Spleen (tissue), 11 donors: ENCODE measurements around the gene NHERF2. TPM values are rescaled to one million over a fixed set of nuclear protein-coding genes. Genes with fewer than 3 reads are reported as not detected.

Experiments used
- DNase-seq: peaks from one replicate; pipeline ENCODE4 v3.0.0-alpha.2; 2020
- H3K27ac ChIP-seq, 8 donors: fragments of 200-600 bp; sonication (generic) in 7 of 8; 1 replicate in 4 of 8; 2 replicates in 4 of 8; pipeline versions ENCODE4 v1.5.0 to v1.8.0; 2016 to 2021; ENCODE audit warnings: inconsistent platforms in 4 of 8, mild to moderate bottlenecking in 4 of 8, moderate library complexity in 1 of 8
- H3K27me3 ChIP-seq, 7 donors: fragments of 200-600 bp; sonication (generic) in 6 of 7; replicated peaks in 1 of 7; 1 replicate in 4 of 7; 2 replicates in 3 of 7; pipeline versions ENCODE4 v1.5.0 to v1.8.0; 2016 to 2021; ENCODE audit warnings: inconsistent platforms in 3 of 7, mild to moderate bottlenecking in 1 of 7
- H3K36me3 ChIP-seq, 6 donors: fragments of 200-600 bp; sonication (generic) in 5 of 6; 1 replicate in 4 of 6; 2 replicates in 2 of 6; pipeline versions ENCODE4 v1.5.0 to v1.8.0; 2016 to 2021; ENCODE audit warnings: inconsistent platforms in 2 of 6
- H3K4me1 ChIP-seq, 6 donors: fragments of 200-600 bp; sonication (generic) in 5 of 6; 1 replicate in 3 of 6; 2 replicates in 3 of 6; pipeline versions ENCODE4 v1.5.0 to v1.8.0; 2016 to 2021; ENCODE audit warnings: inconsistent platforms in 3 of 6
- H3K4me3 ChIP-seq, 8 donors: fragments of 200-600 bp; sonication (generic) in 7 of 8; 1 replicate in 4 of 8; 2 replicates in 4 of 8; pipeline versions ENCODE4 v1.5.0 to v1.8.0; 2016 to 2021; ENCODE audit warnings: inconsistent platforms in 4 of 8, mild to moderate bottlenecking in 4 of 8, moderate library complexity in 2 of 8
- H3K9me3 ChIP-seq, 8 donors: fragments of 200-600 bp; sonication (generic) in 7 of 8; 1 replicate in 4 of 8; 2 replicates in 4 of 8; pipeline versions ENCODE4 v1.5.0 to v1.8.0; 2016 to 2021; ENCODE audit warnings: inconsistent platforms in 4 of 8
- CTCF ChIP-seq, 11 experiments: fragments of 200-600 bp in 7 of 11; fragments of 450-650 bp in 4 of 11; sonication (generic) in 4 of 11; IDR thresholded peaks in 8 of 11; conservative IDR thresholded peaks in 3 of 11; 1 replicate in 7 of 11; 2 replicates in 4 of 11; pipeline versions ENCODE4 v1.4.0 to v1.8.0; 2016 to 2021; ENCODE audit warnings: antibody characterized with exemption in 11 of 11, inconsistent platforms in 4 of 11, mild to moderate bottlenecking in 1 of 11
- POLR2A ChIP-seq, 3 donors: fragments of 450-650 bp; IDR thresholded peaks; one replicate each; pipeline ENCODE4 v1.5.1; 2017; ENCODE audit warnings: antibody characterized with exemption in 3 of 3, mild to moderate bottlenecking in 1 of 3
- POLR2AphosphoS5 ChIP-seq, 3 donors: sonication (generic); formaldehyde crosslinking; IDR thresholded peaks; one replicate each; pipeline ENCODE4 v1.5.1; 2017; ENCODE audit warnings: antibody characterized with exemption in 3 of 3
- WGBS, 5 donors: extraction: QIAGEN DNeasy Blood & Tissue Kit in 3 of 5; methylation state at CpG; one replicate each; pipeline versions ENCODE4 v1.1.5 to v1.1.7; 2013 to 2018; 5-methylcytosine and 5-hydroxymethylcytosine counted together
- intact Hi-C: fragments of 100-400 bp; cut with DNase I; formaldehyde crosslinking; loops from one replicate; pipeline ENCODE4 v1.15.0; 2023; ENCODE audit warnings: low total_unique reads
- polyA plus RNA-seq, 3 donors: library from polyadenylated mRNA; stranded (reverse); fragments of 200-250 nt; gene quantifications; one replicate each; pipeline ENCODE4 v1.2.1, GENCODE V29; 2013
- total RNA-seq, 7 donors: library from RNA; depleted of rRNA in 3 of 7; stranded (reverse); fragments of >200 nt in 3 of 7; fragmentation: NEBNext Ultra II Directional in 4 of 7; extraction: Animal tissue kit (Norgen Biotek cat#: 25700) in 4 of 7; gene quantifications; one replicate each; pipeline versions ENCODE4 v1.1.0 to v1.2.1, GENCODE V29; 2016 to 2021
- donor health status: healthy with polysubstance abuse.
- donor health status: DM: no; HTN: no; CAD: no; lungs with moderate emphysema.
- donor health status: DM: no; HTN: no; CAD: no.
- donor health status: Bipolar disorder and iron deficiency.
- donor health status: healthy.
- donor health status: DM: no; HTN: no; CAD: no.
- donor health status: DM: yes; HTN: yes; CAD: no.

NHERF2 gene
- total and polyA plus RNA-seq, 10 donors, result 62.4 to 218 (median 112) TPM

- Histone ChIP-seq H3K4me3 (peak overlapping the region in 1 of 8 donors; percentile 30), H3K9me3 (no peaks in the 10 kb centered on the region), H3K36me3 (peaks cover 0 to 23% (median 0%) of the 10 kb centered on the region in 6 donors), H3K4me1 (peaks cover 60 to 95% (median 84%) of the 10 kb centered on the region in 6 donors), H3K27me3 (no peaks in the 10 kb centered on the region), H3K27ac (peak overlapping the region; percentile 33 to 81 (median 64))
- DNase-seq, result no peak
- WGBS, 5 donors, result 61 to 78% (median 72%) methylated on average over 18 to 22 of the region's 22 CpGs
- intact Hi-C loops, result no loop called here
- TF ChIP-seq CTCF (IDR thresholded peaks at IDR 0.05 in 8 of 11, conservative IDR thresholded peaks at IDR 0.05 in 3 of 11) (no peak), POLR2AphosphoS5 (IDR thresholded peaks at IDR 0.05) (no peak)
These were observed 17.8 kb downstream of the NHERF2 start for GRCh38 chr16:2044541-2044940.

GRCh38 chr16:2045965-2046892 lies 19.5 kb downstream of the NHERF2 start:
- intact Hi-C loops, result no loop called here
- Histone ChIP-seq H3K27me3 (no peaks in the 10 kb centered on the region), H3K27ac (peak overlapping the region; percentile 1 to 92 (median 82)), H3K4me3 (peak overlapping the region in 3 of 8 donors; percentile 70 to 99 (median 92)), H3K4me1 (peaks cover 44 to 86% (median 71%) of the 10 kb centered on the region in 6 donors), H3K36me3 (peaks cover 0 to 28% (median 10%) of the 10 kb centered on the region in 6 donors), H3K9me3 (no peaks in the 10 kb centered on the region)
- no peak for TF ChIP-seq CTCF (IDR thresholded peaks at IDR 0.05 in 8 of 11, conservative IDR thresholded peaks at IDR 0.05 in 3 of 11)
- TF ChIP-seq POLR2A (IDR thresholded peaks at IDR 0.05), result no peak
- no peak for TF ChIP-seq POLR2AphosphoS5 (IDR thresholded peaks at IDR 0.05)
- WGBS, 5 donors, result 73 to 85% (median 83%) methylated on average over 20 to 21 of the region's 21 CpGs
- no peak for DNase-seq

- peaks cover 42 to 79% (median 68%) of the 10 kb centered on the region in 6 donors for H3K4me1 ChIP-seq
- TF ChIP-seq POLR2AphosphoS5 (IDR thresholded peaks at IDR 0.05), result peak in 2 of 3 donors; percentile 58 to 80
- no peak for TF ChIP-seq POLR2A (IDR thresholded peaks at IDR 0.05)
- TF ChIP-seq CTCF (IDR thresholded peaks at IDR 0.05 in 8 of 11, conservative IDR thresholded peaks at IDR 0.05 in 3 of 11), result peak in 1 of 11 experiments; percentile 35
- DNase-seq, result no peak
- peak overlapping the region; percentile 70 to 99 (median 90) for H3K4me3 ChIP-seq
- 20 to 29% (median 26%) methylated on average over 7 to 8 of the region's 8 CpGs for WGBS, 5 donors
- peak overlapping the region; percentile 3 to 92 (median 82) for H3K27ac ChIP-seq
- no peaks in the 10 kb centered on the region for H3K27me3 ChIP-seq
- H3K36me3 ChIP-seq, result peaks cover 0 to 35% (median 15%) of the 10 kb centered on the region in 6 donors
- no peaks in the 10 kb centered on the region for H3K9me3 ChIP-seq
- intact Hi-C loops, result no loop called here
These were observed 20.2 kb downstream of the NHERF2 start for GRCh38 chr16:2046893-2047329.
